Measurements from ENCODE around the gene TRMT1.

Gene TRMT1

GRCh38 chr19:13101590-13102415, 14.7 kb downstream of the TRMT1 start:
- no peak for DNase-seq

DNA sequence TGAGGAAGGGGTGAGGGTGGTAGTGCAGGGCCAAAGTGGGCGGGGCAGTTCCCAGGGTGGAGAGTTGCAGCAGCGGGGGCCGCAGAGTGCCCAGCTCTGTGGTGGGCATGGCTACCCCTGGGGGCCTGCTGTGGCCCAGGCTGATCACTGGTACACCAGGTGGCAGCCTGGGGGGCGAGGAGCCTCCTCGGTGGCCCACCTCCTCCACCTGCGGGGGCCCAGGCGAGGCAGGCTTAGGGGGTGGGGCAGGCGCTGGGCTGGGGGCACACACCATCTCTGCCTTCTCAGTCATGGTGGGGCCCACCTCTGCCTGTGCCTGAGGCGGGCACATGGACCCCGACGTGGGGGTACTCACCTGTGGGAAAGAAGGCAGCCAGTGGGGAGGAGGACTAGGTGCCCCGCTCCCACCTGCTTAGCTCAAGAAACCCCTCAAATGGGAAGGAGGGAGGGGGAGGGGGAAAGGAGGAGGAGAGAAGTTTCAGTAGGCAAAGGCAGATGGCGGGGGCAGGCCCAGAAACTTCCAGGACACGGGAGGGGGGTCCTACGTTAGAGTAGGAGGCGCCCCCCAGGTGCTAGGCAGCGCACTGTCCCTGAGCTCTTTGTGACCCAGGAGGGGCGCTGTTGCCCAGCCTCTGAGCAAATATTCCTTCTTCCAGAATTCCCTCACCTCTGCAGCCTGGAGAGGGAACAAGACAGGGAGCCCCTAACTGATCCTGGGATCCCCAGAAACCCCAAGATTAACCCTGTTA, 15.5 kb downstream of the TRMT1 start:
- DNase-seq: no peak

- no peak for DNase-seq
These were observed 16.4 kb downstream of the TRMT1 start for GRCh38 chr19:13100031-13100588.

DNA sequence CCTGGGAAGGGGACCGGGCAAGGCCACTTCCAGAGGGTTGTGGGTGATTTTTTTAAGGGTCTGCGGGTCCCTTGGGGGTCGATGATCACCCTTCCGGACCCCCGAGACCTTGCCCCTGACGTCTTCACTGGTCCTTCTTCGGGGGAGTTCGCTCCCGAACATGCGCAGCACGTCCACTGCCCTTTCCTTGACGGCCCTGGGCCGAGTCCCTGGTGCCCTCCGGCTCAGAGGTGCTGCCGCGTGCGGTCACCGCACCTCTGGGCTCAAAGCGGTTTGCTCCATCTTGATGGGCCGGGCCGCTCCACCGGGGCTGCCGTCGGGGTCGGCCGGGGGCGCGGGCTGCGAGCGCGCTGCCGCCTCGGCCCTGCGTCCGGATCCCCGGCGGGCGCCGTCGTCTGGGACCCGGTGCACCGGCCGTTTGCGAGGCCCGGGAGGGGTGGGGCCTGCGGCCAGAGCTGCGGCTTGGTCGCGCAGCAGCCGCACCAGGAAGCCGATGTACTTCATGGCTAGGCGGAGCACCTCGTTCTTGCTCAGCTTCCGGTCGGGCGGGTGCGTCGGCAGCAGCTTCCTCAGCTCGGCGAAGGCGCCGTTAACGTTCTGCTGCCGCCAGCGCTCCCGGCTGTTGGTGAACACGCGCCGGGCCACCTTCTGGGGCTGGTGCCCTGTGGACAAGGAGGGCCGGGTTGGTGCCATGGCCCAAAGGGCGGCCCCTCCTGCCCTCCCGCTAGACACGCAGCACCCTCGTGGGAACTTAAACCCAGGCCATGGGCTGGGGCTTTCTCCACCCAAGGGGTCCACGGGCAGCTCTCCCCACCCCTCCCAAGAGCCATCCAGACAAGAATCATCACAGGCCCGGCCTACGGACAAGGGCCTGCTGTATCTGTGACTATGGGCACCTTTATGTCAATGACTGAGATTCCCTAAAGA, 17.2 kb downstream of the TRMT1 start:
- DNase-seq: no peak

DNA sequence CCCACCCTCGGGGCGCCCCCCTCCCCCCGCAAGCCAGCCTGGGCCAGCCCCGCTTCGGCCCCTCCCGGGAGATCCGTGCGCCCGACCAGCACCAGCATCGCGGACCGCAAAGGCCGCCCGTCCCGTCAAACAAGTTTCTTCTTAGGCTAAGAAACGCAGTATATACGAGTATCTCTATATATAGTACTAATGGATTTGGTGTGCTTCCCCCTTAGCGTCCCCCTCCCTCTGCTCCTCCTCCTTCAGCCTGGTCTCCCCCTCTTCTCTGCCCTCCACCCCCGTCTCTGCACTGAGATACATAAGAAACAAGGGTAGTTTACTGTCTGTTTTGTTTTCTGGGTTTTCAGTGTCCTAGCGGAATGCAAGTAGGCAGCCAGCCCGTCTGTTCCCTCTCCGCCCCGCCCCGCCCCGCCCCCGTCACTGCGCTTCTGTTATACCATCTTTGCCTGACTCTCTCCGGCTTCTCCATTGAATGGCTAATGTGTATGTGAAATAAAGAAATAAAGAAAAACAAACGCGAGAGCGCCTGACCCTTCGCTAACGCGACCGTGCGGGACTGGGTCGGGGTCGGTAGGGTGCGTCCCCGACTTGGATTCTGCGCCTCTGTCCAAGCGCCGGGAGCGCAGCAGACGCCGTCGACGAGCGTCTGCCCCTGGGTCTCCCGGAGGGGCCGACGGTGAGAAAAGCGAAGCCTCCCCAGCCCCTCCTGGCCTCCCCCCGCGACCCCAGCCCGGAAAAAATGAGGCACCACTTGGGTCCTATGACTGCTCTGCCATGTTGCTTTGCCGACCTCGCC, 18.1 kb downstream of the TRMT1 start:
- DNase-seq: no peak

DNA sequence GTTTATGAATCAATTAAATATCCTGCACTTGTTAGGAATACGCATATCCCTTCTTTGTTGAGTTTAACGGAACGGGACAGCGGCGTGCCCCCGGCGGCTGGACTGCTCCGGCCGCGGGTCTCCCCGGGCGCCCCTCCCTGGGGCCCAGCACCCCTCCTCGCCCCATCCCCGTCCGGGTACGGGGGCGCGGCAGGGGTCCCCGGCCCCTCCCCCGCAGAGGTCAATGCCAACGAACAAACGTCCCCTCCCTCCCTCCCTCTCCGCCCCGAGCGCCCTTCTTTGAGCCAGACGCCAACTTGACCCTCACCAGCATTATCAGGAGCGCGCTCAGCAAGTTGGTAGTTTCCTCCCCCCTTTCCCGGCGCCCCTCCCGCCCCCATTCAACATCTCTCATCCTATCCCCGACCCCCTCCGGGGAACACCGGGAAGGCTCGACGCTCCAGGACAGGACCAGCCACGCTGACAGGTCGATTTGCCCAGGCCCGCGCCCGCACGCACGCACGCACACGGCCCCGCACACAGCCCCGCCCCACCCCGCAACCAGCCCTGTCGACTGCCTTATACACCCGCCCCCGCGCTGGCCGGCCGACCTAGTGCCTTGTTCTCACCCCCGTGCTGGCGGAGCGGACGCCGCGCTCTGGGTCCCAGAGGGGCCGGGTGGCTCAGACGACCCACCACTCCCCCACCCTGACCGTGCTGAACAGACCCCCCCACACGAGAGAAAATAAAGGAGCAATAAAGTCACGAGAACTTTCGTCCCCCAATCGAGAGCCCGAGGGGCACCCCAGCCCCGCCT, 18.9 kb downstream of the TRMT1 start:
- no peak for DNase-seq

- no peak for DNase-seq
These were observed 19.5 kb downstream of the TRMT1 start for GRCh38 chr19:13097033-13097462.

GRCh38 chr19:13095934-13096927, 20.3 kb downstream of the TRMT1 start:
- no peak for DNase-seq

- no peak for DNase-seq
These were observed 21.2 kb downstream of the TRMT1 start for GRCh38 chr19:13095393-13095784.

DNA sequence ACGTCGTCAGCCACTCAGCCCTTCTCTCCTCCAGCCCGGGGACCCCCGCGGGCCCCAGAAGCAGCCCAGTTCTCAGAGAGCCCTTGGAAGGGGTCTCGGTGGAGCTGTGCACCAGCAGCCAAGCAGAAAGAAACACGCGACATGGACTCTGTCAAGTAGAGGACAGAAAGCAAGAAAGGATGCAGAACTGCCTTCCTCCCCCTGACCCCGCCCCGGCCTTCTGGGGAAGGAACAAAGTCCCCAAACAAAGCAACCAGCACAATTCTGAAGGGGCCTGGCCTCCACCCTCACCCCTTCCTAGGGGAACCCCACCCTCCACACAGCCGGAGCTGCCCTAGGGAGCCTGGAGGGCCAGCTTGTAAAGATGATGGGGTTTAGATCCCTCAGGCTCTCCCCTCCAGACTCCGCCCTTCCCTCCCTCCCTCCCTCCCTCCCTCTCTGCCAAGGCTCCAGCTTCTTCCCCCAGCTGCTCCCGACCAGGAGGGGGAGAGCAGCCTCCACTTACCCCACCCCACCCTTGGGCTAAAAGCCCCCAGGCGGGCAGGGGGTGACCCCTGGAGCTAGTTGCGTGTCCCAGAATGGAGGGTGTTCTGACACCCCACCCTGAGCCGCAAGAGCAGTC, 21.7 kb downstream of the TRMT1 start:
- no peak for DNase-seq

GRCh38 chr19:13094106-13094504, 22.4 kb downstream of the TRMT1 start:
- DNase-seq: no peak

- DNase-seq: peak; percentile 82
These were observed 23.0 kb downstream of the TRMT1 start for GRCh38 chr19:13093407-13094105.

DNA sequence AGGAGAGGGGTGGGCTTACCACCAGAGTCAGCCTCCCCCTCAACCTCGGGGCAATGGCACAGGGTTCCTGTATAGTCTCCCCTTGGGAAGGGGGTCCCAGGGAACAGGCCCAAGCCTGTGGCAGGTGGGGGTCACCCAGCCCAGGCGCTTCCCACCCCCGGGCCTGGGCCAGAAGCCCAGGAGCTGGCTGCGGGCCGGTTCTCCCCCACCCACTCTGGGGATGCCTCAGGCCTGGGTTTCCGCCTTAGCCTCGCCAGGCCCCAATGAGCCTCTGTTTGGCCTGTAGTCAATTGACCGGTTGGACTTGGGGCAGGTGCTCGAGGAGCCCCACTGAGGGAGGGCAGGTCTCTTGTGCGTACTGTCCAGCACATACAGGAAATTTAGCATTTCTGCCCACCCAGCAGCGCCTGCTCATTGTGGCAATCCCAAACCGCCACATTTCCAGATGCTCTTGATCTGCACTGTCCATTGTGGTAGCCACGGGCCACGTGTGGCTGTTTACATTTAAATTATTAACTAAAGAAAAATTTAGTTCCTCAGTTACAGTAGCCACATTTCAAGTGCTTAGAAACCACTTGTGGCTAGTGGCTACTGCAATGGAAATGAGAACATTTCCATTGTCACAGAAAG, 23.8 kb downstream of the TRMT1 start:
- DNase-seq: no peak

DNA sequence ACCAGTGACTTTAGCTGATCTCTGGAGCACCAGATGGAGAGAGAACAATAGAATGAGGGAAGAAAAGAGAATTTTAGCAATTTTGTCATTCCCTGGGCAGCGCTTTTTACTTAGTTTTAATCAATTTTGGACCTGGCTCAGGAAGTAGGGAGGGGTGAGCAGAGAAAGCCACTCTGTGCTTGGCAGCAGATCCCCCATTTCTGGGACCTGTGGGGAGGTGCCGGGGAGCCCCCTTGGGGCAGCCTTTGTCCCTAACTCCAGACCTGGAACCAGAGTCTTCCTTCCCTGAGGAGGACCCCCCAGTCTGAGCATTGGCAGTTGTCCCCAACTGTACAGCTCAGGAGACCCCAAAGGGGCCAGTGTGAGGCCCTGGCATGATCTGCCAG, 24.4 kb downstream of the TRMT1 start:
- DNase-seq: no peak

DNA sequence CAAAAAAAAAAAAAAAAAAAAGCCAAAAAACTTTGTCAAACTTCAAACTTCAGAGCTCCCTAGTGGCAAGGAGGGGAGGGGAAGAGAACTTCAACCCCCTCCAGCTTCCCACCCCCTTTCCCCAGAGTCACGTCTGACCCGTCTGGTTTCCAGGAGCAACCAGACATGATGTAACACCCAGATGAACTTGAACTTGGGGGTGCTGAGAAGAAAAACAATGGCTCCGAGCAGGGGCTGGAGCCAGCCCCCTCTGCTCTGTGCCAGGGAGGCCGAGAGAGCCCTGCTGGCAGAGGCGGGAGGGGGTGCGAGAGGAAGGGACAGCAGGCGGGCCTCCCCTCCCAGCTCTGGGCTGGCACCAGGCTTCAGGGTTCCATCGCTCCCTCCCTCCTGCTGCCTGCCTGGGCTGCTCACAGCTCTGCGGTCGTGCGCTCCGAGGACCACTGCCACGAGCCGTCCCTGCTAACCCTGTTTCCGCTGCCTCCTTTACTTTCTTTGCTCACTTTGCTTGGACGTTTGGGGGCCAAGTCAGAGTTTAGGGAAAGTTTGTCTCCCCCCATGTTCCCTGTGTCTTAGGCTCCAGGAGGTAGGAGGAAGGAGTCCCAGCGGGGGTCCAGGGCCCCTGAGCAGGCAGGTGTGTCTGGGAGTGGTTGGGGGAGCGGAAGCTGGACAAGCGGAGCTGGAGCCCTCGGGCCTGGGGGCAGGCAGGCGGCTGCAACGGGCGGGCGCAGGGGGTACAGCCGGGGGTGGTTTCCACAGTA, 25.0 kb downstream of the TRMT1 start:
- DNase-seq: no peak

DNA sequence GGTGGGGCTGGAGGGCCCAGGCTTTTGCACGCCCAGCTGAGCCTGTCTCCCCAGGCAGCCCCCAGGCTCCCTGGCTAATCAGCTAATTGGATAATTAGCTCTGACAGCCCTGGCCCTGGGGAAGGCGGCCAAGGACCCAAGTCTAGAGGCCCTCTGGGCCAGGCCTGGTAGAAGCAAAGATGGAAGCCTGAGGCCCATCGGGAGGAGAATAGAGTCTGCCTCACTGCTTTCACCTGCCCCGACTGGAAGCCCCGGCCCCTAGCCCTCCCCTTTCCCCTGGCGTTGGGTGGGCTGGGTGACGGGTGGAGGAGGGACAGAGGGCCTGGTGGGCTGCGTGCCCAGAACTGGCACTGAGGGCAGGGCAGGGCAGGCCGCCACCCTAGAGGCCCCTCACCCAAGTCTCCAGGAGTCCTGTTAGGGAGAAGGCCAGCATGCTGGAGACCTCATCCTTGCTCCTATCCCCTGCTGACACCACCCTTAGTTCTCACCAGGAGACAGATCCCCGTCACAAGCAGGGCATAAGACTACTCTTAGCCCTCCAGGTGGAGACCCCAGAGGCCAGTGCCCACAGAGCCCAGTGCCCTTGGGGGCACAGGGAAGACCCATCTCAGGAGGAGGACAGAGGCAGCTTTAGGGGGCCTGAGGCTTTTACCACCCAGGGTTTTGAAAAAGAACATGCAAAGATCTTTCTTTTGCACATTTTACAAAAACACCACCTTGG, 25.9 kb downstream of the TRMT1 start:
- DNase-seq: no peak
